Globus pallidus (tissue), 1 donor: ENCODE results near the gene SSU72.
"Not testable (repeated sequence)": the region's sequence is repeated elsewhere in the genome, so short reads cannot be mapped to it uniquely, and the experiment has no call there.

ENCODE experiments used
- DNase-seq: peaks from one replicate; pipeline ENCODE4 v3.0.0-alpha.2; 2015; ENCODE audit warnings: low spot score

SSU72 gene

GRCh38 chr1:1595341-1595740 is 20.7 kb upstream of the SSU72 start:
- not testable (repeated sequence) for DNase-seq

GRCh38 chr1:1594602-1595260 is 20.1 kb upstream of the SSU72 start:
- DNase-seq, result no peak

GRCh38 chr1:1593834-1594601 is 19.4 kb upstream of the SSU72 start:
- no peak for DNase-seq

- DNase-seq, result no peak
Measured at GRCh38 chr1:1591452-1591851, 16.8 kb upstream of the SSU72 start.

- DNase-seq, result no peak
Measured at GRCh38 chr1:1583347-1584010, 8.8 kb upstream of the SSU72 start.

GRCh38 chr1:1582585-1583346 is 8.1 kb upstream of the SSU72 start:
- no peak for DNase-seq

GRCh38 chr1:1578371-1578940 is 3.8 kb upstream of the SSU72 start:
- DNase-seq, result no peak

- no peak for DNase-seq
Measured at GRCh38 chr1:1577367-1578011, 2.8 kb upstream of the SSU72 start.

GRCh38 chr1:1573843-1574720 is 581 bp downstream of the SSU72 start:
- no peak for DNase-seq

GRCh38 chr1:1569341-1569740 is 5.3 kb downstream of the SSU72 start:
- no peak for DNase-seq

- DNase-seq, result peak; percentile 31
Measured at GRCh38 chr1:1567891-1568291, 6.8 kb downstream of the SSU72 start.

GRCh38 chr1:1567152-1567875 is 7.3 kb downstream of the SSU72 start:
- DNase-seq, result no peak

- no peak for DNase-seq
Measured at GRCh38 chr1:1565340-1565739, 9.3 kb downstream of the SSU72 start.

GRCh38 chr1:1564268-1564667 is 10.4 kb downstream of the SSU72 start:
- DNase-seq, result no peak

GRCh38 chr1:1563688-1564087 is 11.0 kb downstream of the SSU72 start:
- no peak for DNase-seq

- no peak for DNase-seq
Measured at GRCh38 chr1:1562556-1563195, 12.0 kb downstream of the SSU72 start.

- no peak for DNase-seq
Measured at GRCh38 chr1:1561801-1562470, 12.7 kb downstream of the SSU72 start.

GRCh38 chr1:1560178-1560577 is 14.5 kb downstream of the SSU72 start:
- DNase-seq, result no peak

- DNase-seq, result no peak
Measured at GRCh38 chr1:1559066-1559465, 15.6 kb downstream of the SSU72 start.
